ENCODE results near the gene CHMP6.

DNA sequence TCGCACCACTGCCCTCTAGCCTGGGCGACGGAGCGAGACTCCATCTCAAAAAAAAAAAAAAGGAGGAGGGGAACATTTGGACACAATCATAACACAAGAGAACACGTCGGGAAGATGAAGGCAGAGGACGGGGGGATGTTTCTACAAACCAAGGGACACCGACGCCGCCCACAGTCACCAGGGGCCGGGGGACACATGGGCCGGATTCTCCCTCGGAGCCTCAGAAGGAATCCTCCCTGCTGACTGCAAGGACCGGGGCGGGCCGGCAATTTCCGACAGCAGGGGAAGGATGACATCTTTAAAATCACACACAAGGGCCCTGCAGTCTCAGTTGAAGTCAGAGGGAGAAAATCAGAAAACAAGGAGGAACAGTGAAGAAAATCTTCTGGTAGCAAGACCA lies 8.1 kb upstream of the CHMP6 start:
- TF ChIP-seq, protein P1, sequence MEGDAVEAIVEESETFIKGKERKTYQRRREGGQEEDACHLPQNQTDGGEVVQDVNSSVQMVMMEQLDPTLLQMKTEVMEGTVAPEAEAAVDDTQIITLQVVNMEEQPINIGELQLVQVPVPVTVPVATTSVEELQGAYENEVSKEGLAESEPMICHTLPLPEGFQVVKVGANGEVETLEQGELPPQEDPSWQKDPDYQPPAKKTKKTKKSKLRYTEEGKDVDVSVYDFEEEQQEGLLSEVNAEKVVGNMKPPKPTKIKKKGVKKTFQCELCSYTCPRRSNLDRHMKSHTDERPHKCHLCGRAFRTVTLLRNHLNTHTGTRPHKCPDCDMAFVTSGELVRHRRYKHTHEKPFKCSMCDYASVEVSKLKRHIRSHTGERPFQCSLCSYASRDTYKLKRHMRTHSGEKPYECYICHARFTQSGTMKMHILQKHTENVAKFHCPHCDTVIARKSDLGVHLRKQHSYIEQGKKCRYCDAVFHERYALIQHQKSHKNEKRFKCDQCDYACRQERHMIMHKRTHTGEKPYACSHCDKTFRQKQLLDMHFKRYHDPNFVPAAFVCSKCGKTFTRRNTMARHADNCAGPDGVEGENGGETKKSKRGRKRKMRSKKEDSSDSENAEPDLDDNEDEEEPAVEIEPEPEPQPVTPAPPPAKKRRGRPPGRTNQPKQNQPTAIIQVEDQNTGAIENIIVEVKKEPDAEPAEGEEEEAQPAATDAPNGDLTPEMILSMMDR (IDR thresholded peaks at IDR 0.05 in 8 of 11, conservative IDR thresholded peaks at IDR 0.05 in 3 of 11): no peak
- no peak for TF ChIP-seq POLR2A (IDR thresholded peaks at IDR 0.05)
